GM19239 (cell line): ENCODE data around the gene NLRP9.

ENCODE experiments used
- DNase-seq: peaks from one replicate; pipeline ENCODE4 v3.0.0; 2011; ENCODE audit warnings: low spot score; ENCODE audit not compliant: insufficient read length
- FAIRE-seq: peaks from 2 replicates; lab custom pipeline; 2011; peaks lifted over from hg19 to GRCh38; lab: Jason Lieb, UNC

The NLRP9 gene

DNA sequence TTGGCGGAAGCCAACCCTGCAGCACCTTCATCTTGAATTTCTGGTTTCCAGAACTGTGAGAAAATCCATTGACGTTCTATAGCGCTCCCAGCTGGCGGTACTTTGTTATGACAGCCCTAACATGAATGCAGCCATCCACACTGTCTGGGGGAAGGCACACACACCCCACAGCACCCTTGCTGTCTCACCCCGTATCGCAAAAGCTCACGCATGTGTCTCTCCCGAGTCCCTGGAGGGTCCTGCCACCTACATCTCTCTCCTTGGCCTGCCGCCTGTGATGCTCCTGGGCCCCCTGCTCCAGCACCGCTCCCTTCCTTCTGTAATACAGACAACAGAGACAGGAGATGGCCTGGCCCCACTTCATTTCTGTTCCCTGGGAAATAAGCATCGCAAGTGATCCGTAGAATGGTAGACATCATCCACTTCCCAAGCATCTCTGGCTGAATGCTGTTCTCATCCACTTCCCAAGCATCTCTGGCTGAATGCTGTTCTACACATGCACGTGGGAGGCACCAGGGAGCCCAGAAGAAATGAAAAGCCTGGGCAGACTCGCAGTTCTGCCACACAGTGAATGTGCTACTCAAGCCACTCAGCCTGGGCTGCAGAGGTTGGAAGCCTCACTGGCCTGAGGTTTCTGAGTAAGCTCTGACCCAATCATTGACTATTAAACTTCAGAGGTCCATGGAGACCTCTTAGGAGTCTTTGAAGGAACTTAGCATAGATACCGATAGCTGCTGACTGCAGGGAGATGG, 33.5 kb downstream of the NLRP9 start:
- FAIRE-seq (no peak), DNase-seq (no peak)

DNA sequence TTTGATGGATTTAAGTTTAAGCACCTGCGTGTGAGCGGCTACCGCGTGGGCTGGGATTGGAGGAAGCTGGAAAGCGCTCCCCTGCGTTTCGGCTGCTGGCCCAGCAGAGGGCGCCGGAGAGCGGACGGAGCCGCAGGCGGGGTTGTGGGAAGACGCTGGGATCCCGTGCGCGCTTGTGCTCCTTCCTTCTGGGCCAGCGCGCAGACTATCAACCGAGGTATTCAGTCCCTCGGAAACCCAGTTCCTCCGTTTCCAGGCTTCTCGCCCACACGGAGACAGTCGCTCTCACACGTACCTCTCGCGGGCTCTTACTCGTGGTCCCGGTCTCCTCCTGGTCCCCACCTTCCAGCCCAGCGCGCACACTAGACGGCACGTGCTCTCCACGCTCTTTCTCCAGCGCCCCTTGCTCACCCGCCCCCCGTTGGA, 34.4 kb downstream of the NLRP9 start:
- DNase-seq (no peak), FAIRE-seq (no peak)

DNA sequence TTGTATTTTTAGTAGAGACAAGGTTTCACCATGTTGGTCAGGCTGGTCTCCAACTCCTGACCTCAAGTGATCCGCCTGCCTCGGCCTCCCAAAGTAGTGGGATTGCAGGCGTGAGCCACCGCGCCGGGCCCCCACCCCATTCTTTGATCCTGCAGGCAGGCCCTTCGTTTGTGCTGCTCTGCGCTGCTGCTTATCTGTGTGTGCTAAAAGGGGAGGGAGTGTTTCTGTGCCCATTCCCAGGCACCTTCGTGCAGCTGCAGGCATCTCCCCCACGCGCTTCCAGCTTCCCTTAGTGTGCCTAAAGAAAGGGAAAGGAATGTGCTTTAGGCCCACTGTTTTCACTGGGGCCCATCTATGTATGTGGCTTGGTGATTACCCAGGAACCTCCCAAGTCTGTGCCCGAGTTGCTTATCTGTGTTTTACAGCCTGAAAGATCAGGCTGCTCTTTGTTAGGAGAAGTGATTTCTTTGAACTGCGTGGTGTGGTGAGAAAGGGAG, 36.0 kb downstream of the NLRP9 start:
- DNase-seq (no peak), FAIRE-seq (no peak)

DNA sequence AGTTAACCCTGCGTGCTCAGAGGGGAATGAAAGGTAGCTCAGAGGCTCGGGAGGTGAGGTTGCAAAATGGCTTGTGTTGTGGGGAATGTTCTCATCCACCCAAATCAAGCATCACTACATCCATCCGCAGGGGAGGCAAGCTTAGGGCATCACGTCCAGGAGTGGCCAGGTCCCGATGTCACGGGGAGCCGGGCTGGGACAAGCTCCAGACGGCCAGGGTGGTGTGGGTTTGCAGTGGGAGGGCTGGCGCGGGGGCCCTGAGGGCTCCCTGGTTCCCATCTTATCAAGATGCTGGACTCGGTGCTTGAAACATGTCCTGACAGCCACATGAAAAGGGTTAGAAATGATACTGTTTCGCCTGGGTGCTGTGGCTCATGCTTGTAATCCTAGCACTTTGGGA, 37.4 kb downstream of the NLRP9 start:
- FAIRE-seq (no peak), DNase-seq (no peak)

DNA sequence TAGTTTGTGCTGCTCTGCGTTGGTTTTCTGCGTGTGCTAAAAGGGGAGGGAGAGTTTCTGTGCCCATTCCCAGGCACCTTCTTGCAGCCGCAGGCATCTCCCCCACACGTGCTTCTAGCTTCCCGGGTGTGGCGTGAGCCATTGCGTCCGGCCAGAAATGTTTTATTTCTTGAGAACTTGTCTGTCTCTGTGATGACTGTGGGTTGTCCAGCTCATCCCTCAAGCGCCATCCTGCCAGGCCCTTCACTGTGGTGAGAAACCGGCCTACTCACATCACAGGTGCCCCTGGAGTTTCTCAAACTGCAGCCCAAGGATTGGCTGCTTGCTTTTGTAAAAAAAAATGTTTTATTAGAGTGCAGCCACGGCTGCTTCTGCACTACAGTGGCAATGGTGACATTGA, 39.0 kb downstream of the NLRP9 start:
- DNase-seq, result no peak
- no peak for FAIRE-seq

DNA sequence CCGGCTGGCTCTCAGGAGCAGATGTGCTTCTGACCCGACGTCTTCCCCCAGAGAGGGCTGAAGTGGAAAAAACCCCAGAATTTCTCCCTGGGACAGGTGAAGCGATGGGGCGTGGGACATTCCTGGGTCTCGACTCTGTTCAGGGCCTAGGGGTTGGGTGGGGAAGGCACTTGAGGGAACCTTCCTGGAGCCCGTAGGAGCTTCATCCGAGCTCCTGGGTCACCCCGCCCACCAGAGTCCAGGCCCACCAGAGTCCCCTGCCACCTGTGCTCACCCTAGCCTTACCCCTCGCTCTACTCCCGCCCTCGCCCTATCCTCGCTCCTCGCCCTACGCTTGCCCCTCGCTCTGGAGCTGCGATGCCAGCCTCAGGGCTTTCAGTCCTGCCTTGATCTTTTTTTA, 39.9 kb downstream of the NLRP9 start:
- FAIRE-seq, result no peak

DNA sequence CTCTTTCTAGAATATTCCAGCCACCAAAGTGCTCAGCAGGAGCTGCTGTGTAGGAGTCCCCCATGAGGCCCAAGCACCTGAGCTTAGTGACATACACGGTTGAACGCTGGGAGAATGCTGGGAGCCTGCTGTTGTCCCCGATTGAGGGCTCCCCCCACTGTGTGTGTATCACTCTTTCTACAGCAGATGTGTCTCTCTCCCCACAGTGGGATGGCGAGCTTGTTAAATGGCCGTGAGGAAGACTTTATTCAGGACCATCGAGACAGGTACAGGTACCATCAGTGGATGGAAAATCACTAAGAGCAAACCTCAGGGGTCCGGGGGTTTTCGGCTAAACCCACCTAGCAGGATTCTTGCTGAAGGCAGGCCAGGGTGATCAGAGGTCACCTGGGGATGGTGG, 40.5 kb downstream of the NLRP9 start:
- no peak for DNase-seq
- no peak for FAIRE-seq

More for the DNA sequence above, 39.9 kb downstream of the NLRP9 start:
- DNase-seq, result no peak

DNA sequence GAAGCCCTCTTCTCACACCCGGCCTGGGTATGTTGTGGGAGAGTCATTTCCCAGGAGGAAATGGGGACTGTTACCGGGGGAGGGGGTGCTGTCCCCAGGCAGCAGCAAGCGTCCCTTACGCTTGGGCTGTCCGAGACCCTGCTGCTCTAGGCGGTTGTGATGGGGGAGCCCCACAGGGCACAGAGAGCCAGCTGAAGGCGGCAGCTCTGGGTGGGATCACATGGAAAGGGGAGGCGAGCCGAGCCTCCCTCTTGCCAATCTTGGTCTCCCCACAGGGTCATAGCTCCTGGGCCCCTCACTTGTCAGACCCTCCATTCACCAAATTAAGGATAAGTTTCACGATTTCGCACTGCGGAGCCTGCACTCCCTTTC, 41.1 kb downstream of the NLRP9 start:
- no peak for FAIRE-seq
- no peak for DNase-seq

DNA sequence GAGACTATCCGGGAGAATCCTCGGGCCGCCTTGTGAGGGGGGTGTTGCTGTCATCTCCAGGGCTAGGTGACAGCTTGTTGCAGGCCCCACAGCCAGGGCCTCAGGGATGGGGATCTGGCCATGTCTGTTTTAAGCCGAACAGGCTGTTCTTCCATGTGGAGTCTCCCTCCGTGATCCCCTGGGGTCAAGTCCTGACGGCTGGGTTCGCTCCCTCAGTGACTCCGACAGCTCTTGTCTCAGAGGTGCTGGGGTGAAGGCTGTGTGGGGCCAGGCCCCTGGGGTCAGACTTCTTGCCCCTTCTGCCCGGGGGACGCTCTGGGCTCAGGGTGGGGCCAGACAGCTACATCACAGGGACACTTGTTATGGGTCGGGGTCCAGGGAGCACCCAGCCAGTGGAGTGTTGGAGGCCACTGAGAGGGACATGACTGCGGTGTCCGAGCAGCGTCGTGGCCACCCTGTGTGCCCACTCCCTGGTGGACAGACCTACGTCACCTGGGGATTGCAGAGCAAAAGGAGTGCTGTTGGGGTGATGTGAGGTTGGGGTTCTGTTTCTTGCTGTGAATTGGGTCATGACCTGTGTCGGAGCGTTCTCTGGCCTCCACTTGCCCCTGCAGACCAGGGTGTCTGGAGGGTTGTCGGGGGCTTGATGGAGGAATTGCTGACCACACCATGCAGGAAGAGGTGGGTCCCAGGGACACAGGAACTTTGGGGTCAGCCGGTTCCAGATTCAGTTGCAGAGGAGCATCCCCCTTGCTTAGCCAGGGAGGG, 41.7 kb downstream of the NLRP9 start:
- FAIRE-seq (no peak), DNase-seq (no peak)

DNA sequence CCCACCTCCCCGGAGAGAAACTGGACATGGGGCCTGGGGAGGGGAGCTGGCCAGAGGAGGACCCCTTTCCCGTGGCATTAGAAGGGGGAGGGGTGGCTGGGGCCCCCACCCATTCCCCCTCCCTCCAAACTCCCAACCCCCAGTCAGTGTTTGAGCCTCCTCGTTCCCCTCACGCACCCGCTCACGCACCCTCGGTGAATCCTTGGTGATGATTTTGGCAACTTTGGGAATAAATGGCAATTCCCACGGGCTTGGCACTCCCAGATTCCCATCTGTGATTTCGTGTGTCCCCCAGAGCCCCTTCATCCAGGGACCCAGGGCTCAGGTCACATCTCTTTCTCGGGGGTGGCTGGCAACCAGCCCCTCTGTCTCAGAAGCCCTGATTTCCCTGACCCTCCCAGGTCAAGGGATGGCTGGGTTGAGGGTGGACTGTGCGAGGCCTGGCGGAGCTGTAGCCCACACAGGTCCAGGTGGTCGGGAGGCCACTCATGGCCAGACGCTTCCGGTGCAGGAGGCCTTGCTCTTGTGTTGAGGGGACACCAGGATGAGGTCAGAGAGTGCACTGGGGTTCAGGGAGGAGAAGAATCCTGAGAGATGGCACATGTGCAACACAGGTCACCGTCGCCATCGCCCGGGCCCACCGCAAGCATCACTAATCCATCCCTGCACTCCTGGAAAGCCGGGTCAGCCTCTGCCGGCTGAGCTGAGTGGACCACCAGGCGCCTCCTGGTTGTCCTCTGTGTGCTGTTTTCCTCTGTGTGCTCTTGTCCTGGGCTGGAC, 42.5 kb downstream of the NLRP9 start:
- FAIRE-seq, result no peak
- DNase-seq, result no peak

DNA sequence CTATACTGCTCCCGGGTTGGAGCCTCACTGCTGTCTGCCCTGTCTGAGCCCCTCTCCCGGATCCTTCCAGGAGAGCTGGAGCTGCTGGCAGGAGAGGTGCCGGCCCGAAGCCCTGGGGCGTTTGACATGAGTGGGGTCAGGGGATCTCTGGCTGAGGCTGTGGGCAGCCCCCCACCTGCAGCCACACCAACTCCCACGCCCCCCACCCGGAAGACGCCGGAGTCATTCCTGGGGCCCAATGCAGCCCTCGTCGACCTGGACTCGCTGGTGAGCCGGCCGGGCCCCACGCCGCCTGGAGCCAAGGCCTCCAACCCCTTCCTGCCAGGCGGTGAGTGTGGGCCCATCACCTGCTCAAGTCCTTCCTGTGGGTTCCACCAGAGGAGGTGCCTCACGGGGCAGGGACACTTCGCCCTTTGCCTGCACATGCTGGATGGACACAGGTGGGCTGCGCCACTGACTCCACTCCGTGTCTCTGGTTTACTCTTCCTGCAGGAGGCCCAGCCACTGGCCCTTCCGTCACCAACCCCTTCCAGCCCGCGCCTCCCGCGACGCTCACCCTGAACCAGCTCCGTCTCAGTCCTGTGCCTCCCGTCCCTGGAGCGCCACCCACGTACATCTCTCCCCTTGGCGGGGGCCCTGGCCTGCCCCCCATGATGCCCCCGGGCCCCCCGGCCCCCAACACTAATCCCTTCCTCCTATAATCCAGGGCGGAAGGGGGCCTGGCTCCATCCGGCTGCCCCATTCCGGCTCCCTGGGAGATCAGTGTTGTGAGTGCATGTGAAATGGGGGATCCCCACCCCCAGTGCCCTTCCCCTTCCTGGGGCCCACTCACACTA, 43.3 kb downstream of the NLRP9 start:
- DNase-seq, result no peak
- FAIRE-seq, result no peak

DNA sequence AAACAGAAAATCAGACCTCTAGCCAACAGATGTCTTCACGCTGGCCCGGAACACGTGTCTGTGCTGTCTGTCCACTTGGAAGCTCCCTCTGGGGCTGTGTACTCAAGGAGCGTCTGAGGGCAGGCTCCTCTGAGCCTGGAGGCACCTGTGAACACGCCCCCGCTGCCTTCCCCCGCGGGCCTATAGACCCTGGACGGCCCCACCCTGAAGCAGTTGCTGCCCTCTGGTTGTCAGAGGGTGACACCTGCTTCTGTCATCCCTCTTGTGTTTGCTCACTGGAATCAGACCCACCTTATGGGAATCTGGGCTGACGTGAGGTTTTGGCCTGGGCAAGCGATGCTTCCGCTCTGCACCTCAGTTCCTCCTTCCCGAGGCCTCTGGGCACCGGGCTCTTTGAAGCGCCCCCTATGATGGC, 44.0 kb downstream of the NLRP9 start:
- DNase-seq (no peak), FAIRE-seq (no peak)

DNA sequence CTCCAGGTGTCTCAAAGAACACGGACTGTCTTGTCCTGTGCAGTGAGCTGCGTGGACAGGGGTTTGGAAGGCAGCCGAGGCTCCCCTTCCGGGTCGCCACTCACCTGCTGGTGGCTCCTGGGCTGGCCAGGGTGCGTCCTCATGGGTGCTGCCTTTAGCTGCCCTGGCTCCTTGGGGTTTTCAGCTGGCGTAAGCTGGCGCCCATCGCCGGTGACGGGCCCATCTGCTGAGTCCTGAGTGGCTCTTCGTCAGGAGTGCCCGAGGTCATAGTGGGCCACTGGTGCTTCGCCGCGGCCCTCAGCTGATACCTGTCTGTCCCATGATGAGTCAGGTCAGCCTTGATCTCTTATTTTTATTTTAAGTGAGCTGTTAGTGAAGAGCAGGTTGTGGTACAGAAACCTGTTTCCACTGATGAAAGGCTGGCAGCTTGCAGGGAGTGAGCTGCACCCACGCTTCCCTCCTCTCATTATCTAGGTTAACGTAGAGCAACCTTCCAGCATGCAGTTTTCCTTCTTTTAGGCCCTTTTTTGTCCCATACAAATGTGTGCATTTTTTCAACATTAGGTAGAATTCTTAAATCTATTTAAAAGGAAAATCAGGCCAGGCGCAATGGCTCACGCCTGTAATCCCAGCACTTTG, 44.7 kb downstream of the NLRP9 start:
- DNase-seq (no peak), FAIRE-seq (no peak)

DNA sequence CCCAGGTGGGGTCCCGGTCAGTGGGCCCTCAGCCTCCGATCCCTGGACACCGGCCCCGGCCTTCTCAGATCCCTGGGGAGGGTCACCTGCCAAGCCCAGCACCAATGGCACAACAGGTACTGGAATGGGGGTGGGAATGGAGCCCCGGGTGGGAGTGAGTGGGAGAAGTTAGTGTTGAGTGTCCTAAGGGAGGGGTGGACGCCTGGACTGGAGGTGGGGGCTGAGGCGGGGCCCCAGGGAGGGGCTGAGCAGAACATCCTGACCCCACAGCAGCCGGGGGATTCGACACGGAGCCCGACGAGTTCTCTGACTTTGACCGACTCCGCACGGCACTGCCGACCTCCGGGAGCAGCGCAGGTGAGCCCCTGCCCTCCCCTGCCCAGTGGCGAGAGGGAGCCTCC, 45.5 kb downstream of the NLRP9 start:
- DNase-seq (no peak), FAIRE-seq (no peak)

DNA sequence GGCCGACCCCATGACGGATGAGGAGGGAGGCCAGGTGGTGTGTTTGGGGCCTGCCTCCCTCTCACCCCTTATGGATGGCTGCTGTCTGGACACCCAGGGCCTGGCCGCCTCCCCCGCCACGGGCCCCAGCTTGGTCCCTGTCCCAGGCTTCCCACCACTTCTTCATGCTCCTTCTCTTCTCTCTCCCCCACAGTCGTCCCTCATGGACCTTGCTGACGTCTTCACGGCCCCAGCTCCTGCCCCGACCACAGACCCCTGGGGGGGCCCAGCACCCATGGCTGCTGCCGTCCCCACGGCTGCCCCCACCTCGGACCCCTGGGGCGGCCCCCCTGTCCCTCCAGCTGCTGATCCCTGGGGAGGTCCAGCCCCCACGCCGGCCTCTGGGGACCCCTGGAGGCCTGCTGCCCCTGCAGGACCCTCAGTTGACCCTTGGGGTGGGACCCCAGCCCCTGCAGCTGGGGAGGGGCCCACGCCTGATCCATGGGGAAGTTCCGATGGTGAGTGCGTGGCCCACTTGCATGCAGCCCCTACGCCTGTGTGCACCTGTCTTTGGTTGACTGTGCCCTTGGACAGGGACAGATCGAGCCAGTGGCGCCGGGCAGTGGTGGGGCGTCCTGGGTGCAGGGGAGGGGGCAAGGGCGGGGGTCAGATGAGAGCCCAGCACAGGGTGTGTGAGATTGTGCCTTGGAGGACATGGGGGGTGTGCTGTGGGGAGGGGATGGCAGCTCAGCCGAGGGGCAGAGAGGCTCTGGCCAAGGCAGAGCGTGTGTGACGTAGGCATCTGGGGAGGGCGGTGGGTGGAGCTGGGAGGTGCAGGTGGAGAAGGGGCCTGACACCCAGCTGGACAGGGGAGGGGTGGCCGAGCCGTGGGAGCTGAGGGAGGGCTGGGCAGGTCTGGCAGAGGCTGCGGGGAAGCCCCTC, 46.4 kb downstream of the NLRP9 start:
- FAIRE-seq, result no peak
- no peak for DNase-seq

DNA sequence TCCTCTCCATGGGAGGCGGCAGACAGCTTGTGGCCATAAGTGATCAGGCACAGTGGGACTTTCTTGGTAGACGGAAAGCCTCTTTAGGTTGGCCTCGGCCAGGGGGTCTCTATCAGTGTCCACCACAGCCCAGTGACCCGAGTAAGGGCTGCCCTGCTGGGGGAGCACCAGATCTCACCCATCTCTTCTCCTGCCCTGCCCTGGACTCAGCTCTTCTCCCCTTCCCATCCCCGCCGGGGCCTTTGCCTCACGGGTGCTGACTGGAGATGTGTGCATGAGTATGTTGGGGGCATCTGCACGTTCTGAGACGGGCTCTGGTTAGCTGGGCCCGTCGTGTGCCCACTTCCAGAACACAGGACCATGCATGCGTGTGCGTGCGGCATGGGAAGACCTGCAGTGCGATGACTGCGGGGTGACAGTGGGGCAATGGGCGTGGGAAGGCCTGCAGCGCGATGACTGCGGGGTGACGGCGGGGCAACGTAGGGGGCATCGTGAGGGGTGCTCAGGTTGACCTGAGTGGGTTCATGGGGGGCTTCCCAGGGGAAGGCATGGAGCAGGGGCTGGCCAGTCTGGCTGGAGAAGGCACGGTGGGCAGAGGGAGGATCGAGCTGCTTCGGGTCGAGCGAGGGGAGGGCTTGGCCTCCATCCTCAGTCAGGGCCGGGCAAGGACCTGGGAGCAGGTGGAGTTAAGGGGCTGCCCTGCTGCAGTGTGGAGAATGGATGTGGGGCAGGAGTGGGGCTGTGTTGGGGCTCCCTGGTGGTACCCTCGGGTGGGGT, 47.2 kb downstream of the NLRP9 start:
- DNase-seq (no peak), FAIRE-seq (no peak)

DNA sequence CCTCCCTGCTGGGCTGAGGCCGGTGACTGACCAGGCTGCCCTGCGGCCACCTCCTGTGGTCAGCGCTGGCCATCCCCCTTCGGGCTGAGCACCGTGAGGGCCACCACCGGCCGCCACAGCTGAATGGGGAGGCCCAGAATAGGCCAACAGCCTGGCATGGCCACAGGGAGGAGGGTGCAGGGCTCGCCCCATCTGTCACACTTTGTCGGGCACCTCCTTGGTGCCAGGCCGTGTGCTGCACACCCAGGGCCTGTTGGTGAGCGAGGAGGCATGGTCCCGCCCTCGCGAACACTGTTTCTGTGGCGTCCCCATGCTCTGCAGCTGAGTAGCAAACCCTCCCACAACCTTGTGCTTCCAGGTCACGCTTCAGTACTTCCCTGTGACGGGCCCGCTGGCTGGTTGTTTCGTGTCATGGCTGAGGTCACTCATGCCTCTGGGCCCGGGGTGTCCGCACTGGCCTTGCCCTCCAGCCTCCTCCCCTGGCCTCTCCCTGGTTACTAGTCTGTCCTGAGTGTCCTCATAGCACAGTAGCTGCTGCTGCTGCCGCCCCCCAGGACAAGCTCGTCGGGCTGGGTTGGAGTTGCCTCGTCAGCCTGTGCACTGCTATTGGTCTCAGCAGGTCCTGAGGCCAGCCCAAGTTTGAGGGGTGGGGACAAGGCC, 48.0 kb downstream of the NLRP9 start:
- DNase-seq, result no peak
- FAIRE-seq, result no peak
